IMR-90 (cell line): Measurements from ENCODE around the gene KLHL36. TPM values are rescaled to one million over a fixed set of nuclear protein-coding genes. Genes with fewer than 3 reads are reported as not detected.

Experiments used
- ATAC-seq: fragments of 200-7000 bp; cut with Tn5 transposase; 2 replicates; pipeline ENCODE4 v1.9.1; 2020; ENCODE audit warnings: low read depth, mild to moderate bottlenecking, moderate library complexity
- BruUV-seq: library from RNA; stranded (reverse); fragments of 400-500 nt; replicated peaks from 2 replicates; lab custom pipeline; 2021; lab: Mats Ljungman, UMichigan
- CTCF ChIA-PET: fragments of 300-600 bp; formaldehyde crosslinking; extraction: SDS; loops from one replicate; lab custom pipeline; 2021; ENCODE audit warnings: antibody characterized with exemption; lab: Yijun Ruan, JAX
- POLR2A ChIA-PET: fragments of 300-600 bp; sonication (Branson Sonifier 250); formaldehyde crosslinking; loops from one replicate; lab custom pipeline; 2022; ENCODE audit warnings: antibody characterized with exemption; ENCODE audit not compliant: unreplicated experiment; lab: Charles Lee
- DNase-seq: peaks from one replicate; pipeline ENCODE4 v3.0.0; 2013
- H2AFZ ChIP-seq: replicated peaks from 2 replicates; pipeline ENCODE3; 2013; ENCODE audit warnings: low read length, mild to moderate bottlenecking; ENCODE audit not compliant: poor library complexity
- H2AK5ac ChIP-seq: 2 replicates; pipeline ENCODE4 v1.6.1; 2013; ENCODE audit warnings: low read depth, low read length, inconsistent platforms
- H2AK9ac ChIP-seq: replicated peaks from 2 replicates; pipeline ENCODE3; 2013; ENCODE audit warnings: mild to moderate bottlenecking, low read depth, low read length, moderate library complexity; ENCODE audit not compliant: poor library complexity
- H2BK120ac ChIP-seq: 2 replicates; pipeline ENCODE4 v1.6.1; 2013; ENCODE audit warnings: low read depth, low read length, inconsistent platforms
- H2BK15ac ChIP-seq: 3 replicates; pipeline ENCODE4 v1.6.1; 2013; ENCODE audit warnings: low read depth, low read length, inconsistent platforms
- H2BK20ac ChIP-seq: 2 replicates; pipeline ENCODE4 v1.6.1; 2013; ENCODE audit warnings: low read depth, mild to moderate bottlenecking, inconsistent platforms, low read length, moderate library complexity
- H2BK5ac ChIP-seq: 2 replicates; pipeline ENCODE4 v1.6.1; 2013; ENCODE audit warnings: mild to moderate bottlenecking, low read depth, low read length, inconsistent platforms; ENCODE audit not compliant: poor library complexity, severe bottlenecking
- H3K14ac ChIP-seq: replicated peaks from 2 replicates; pipeline ENCODE4 v1.6.1; 2013; ENCODE audit warnings: low read depth, low read length, inconsistent platforms
- H3K18ac ChIP-seq: 2 replicates; pipeline ENCODE4 v1.6.1; 2013; ENCODE audit warnings: low read depth, low read length, control low read depth
- H3K23ac ChIP-seq: 2 replicates; pipeline ENCODE4 v1.6.1; 2013; ENCODE audit warnings: low read depth, low read length, inconsistent platforms
- H3K27ac ChIP-seq: 2 replicates; pipeline ENCODE4 v1.5.1; 2013; ENCODE audit warnings: mild to moderate bottlenecking, control low read depth, low read length; ENCODE audit not compliant: insufficient read depth
- H3K27me3 ChIP-seq: 2 replicates; pipeline ENCODE4 v1.6.1; 2013; ENCODE audit warnings: low read length; ENCODE audit not compliant: control insufficient read depth, insufficient read depth
- H3K36me3 ChIP-seq: 2 replicates; pipeline ENCODE4 v1.6.1; 2013; ENCODE audit warnings: low read length, mixed read lengths; ENCODE audit not compliant: control insufficient read depth, insufficient read depth
- H3K4ac ChIP-seq: 2 replicates; pipeline ENCODE4 v1.6.1; 2013; ENCODE audit warnings: low read depth, low read length, inconsistent platforms
- H3K4me1 ChIP-seq: 2 replicates; pipeline ENCODE4 v1.6.1; 2013; ENCODE audit warnings: low read length, mixed read lengths; ENCODE audit not compliant: control insufficient read depth, insufficient read depth
- H3K4me2 ChIP-seq: 2 replicates; pipeline ENCODE4 v1.6.1; 2013; ENCODE audit warnings: low read depth, mild to moderate bottlenecking, control low read depth, low read length, moderate library complexity
- H3K4me3 ChIP-seq: 2 replicates; pipeline ENCODE4 v1.5.1; 2013; ENCODE audit warnings: low read depth, mild to moderate bottlenecking, control low read depth, low read length, moderate library complexity; ENCODE audit not compliant: insufficient read depth
- H3K56ac ChIP-seq: 2 replicates; pipeline ENCODE4 v1.6.1; 2013; ENCODE audit warnings: low read length, inconsistent platforms; ENCODE audit not compliant: insufficient read depth; ENCODE audit errors: extremely low read depth
- H3K79me1 ChIP-seq, 2 experiments: 2 replicates each; pipeline ENCODE4 v1.6.1; 2013; ENCODE audit warnings: low read length in 2 of 2, inconsistent platforms in 1 of 2, low read depth in 1 of 2
- H3K9ac ChIP-seq: 2 replicates; pipeline ENCODE4 v1.6.1; 2013; ENCODE audit warnings: low read depth, low read length, control low read depth
- H3K9me1 ChIP-seq: 2 replicates; pipeline ENCODE4 v1.6.1; 2013; ENCODE audit warnings: low read length, inconsistent platforms; ENCODE audit not compliant: insufficient read depth
- H3K9me3 ChIP-seq: 2 replicates; pipeline ENCODE4 v1.6.1; 2013; ENCODE audit warnings: low read length; ENCODE audit not compliant: control insufficient read depth, insufficient read depth
- H4K20me1 ChIP-seq: 2 replicates; pipeline ENCODE4 v1.6.1; 2013; ENCODE audit warnings: low read length, inconsistent platforms; ENCODE audit not compliant: insufficient read depth
- H4K5ac ChIP-seq: 2 replicates; pipeline ENCODE4 v1.6.1; 2013; ENCODE audit warnings: mild to moderate bottlenecking, low read depth, low read length, control low read depth
- H4K8ac ChIP-seq, 2 experiments: 2 replicates each; pipeline ENCODE4 v1.6.1; 2013; ENCODE audit warnings: low read depth in 2 of 2, low read length in 2 of 2, control low read depth in 1 of 2, inconsistent platforms in 1 of 2
- H4K91ac ChIP-seq: 2 replicates; pipeline ENCODE4 v1.6.1; 2013; ENCODE audit warnings: low read depth, low read length, inconsistent platforms; ENCODE audit not compliant: insufficient read depth
- BHLHE40 ChIP-seq: fragments of 150-350 bp; IDR thresholded peaks from 2 replicates; pipeline ENCODE4 v1.6.1; 2016; ENCODE audit warnings: mild to moderate bottlenecking, low read depth, low read length
- CEBPB ChIP-seq: IDR thresholded peaks from 2 replicates; pipeline ENCODE4 v1.6.1; 2012; ENCODE audit warnings: low read depth, low read length, improper control_type of control experiment
- CHD1 ChIP-seq: IDR thresholded peaks from 2 replicates; pipeline ENCODE4 v1.6.1; 2012; ENCODE audit warnings: low read depth, low read length, improper control_type of control experiment
- FOS ChIP-seq: fragments of 150-350 bp; IDR thresholded peaks from 2 replicates; pipeline ENCODE4 v1.6.1; 2016; ENCODE audit warnings: low read depth, low read length
- MAFK ChIP-seq: IDR thresholded peaks from 2 replicates; pipeline ENCODE4 v1.6.1; 2012; ENCODE audit warnings: low read depth, low read length, improper control_type of control experiment
- MAZ ChIP-seq: IDR thresholded peaks from 2 replicates; pipeline ENCODE4 v1.6.1; 2012; ENCODE audit warnings: low read depth, mild to moderate bottlenecking, low read length, improper control_type of control experiment, moderate library complexity, borderline replicate concordance
- MXI1 ChIP-seq: IDR thresholded peaks from 2 replicates; pipeline ENCODE4 v1.6.1; 2012; ENCODE audit warnings: low read depth, mild to moderate bottlenecking, low read length, moderate library complexity, borderline replicate concordance
- NFE2L2 ChIP-seq: fragments of 150-350 bp; IDR thresholded peaks from 2 replicates; pipeline ENCODE4 v1.6.1; 2016; ENCODE audit warnings: low read depth, mild to moderate bottlenecking, low read length
- POLR2A ChIP-seq: IDR thresholded peaks from 2 replicates; pipeline ENCODE4 v1.6.1; 2012; ENCODE audit warnings: mild to moderate bottlenecking, low read depth, low read length
- RAD21 ChIP-seq: IDR thresholded peaks from 2 replicates; pipeline ENCODE4 v1.6.1; 2012; ENCODE audit warnings: low read length, improper control_type of control experiment
- RCOR1 ChIP-seq: IDR thresholded peaks from 2 replicates; pipeline ENCODE4 v1.6.1; 2012; ENCODE audit warnings: mild to moderate bottlenecking, low read length, improper control_type of control experiment; ENCODE audit not compliant: insufficient replicate concordance
- RFX5 ChIP-seq: IDR thresholded peaks from 2 replicates; pipeline ENCODE4 v1.8.0; 2012; ENCODE audit warnings: low read depth, mild to moderate bottlenecking, low read length, moderate library complexity
- SMC3 ChIP-seq: fragments of 150-350 bp; IDR thresholded peaks from 2 replicates; pipeline ENCODE4 v1.6.1; 2016; ENCODE audit warnings: low read depth, mild to moderate bottlenecking, antibody characterized with exemption, low read length, moderate library complexity
- USF2 ChIP-seq: fragments of 150-350 bp; IDR thresholded peaks from 2 replicates; pipeline ENCODE4 v1.6.1; 2017; ENCODE audit warnings: mild to moderate bottlenecking, antibody characterized with exemption, low read length, low read depth
- WGBS, 2 experiments: methylation state at CpG; one replicate each; pipeline versions ENCODE4 v1.1.5 to v1.1.7; 2013; ENCODE audit warnings: missing lambda C conversion rate in 2 of 2; ENCODE audit not compliant: insufficient read length in 1 of 2; ENCODE audit errors: extremely low coverage in 2 of 2; 5-methylcytosine and 5-hydroxymethylcytosine counted together
- dilution Hi-C: fragments of 300-500 bp; cut with HindIII; formaldehyde crosslinking; loops from one replicate; pipeline ENCODE4 v1.14.3; 2018; ENCODE audit warnings: low sequenced_read_pairs; ENCODE audit not compliant: unreplicated experiment
- in situ Hi-C: fragments of 300-500 bp; cut with MboI; formaldehyde crosslinking; loops from 3 replicates; pipeline ENCODE4 v1.14.3; 2019; ENCODE audit warnings: low sequenced_read_pairs, inconsistent platforms, mixed read lengths
- intact Hi-C: fragments of 100-400 bp; cut with micrococcal nuclease; formaldehyde crosslinking; loops from 2 replicates; pipeline ENCODE4 v1.10.0; 2022
- polyA plus RNA-seq, 3 experiments: library from polyadenylated mRNA; depleted of rRNA; stranded (reverse); fragments of >200 nt; gene quantifications; 2 replicates each; pipeline ENCODE4 v1.2.3, GENCODE V29; 2012; ENCODE audit warnings: low replicate concordance in 1 of 3
- total RNA-seq: library from RNA; depleted of rRNA; stranded (reverse); fragments of >200 nt; gene quantifications from 2 replicates; pipeline ENCODE4 v1.2.3, GENCODE V29; 2012
- TF ChIP-seq, protein P1 (sequence below): conservative IDR thresholded peaks from 2 replicates; pipeline ENCODE4 v1.5.1; 2012; ENCODE audit warnings: mild to moderate bottlenecking, low read depth, low read length, improper control_type of control experiment
- TF ChIP-seq, protein P2 (sequence below): fragments of 150-350 bp; IDR thresholded peaks from 2 replicates; pipeline ENCODE4 v1.6.1; 2016; ENCODE audit warnings: low read depth, mild to moderate bottlenecking, low read length, moderate library complexity, borderline replicate concordance

Gene KLHL36
- total and polyA plus RNA-seq, 2 of the 4 experiments (the other 2 are of a cell fraction): 45.9 to 46.3 TPM

- WGBS, 2 experiments: 100% methylated on average over 1 of the region's 7 CpGs; no CpG with 5 or more reads in 1 of the 2 experiments
- Histone ChIP-seq H3K18ac (no peak overlapping the region), H3K36me3 (peaks cover 46% of the 10 kb centered on the region), H2AK9ac (no peak overlapping the region), H4K8ac (no peak overlapping the region), H3K79me1 (peaks cover 15 to 36% of the 10 kb centered on the region in 2 experiments), H3K23ac (no peak overlapping the region), H2BK15ac (no peak overlapping the region), H2AFZ (no peak overlapping the region), H3K27ac (no peak overlapping the region), H3K9me1 (peaks cover 11% of the 10 kb centered on the region), H3K14ac (no peak overlapping the region), H3K9ac (no peak overlapping the region), H3K56ac (no peak overlapping the region), H3K27me3 (no peaks in the 10 kb centered on the region), H3K4ac (no peak overlapping the region), H2BK5ac (no peak overlapping the region), H4K91ac (no peak overlapping the region), H3K4me2 (no peak overlapping the region), H3K4me3 (no peak overlapping the region), H3K4me1 (peaks cover 4% of the 10 kb centered on the region), H3K9me3 (no peaks in the 10 kb centered on the region), H2BK20ac (no peak overlapping the region), H4K5ac (no peak overlapping the region), H2BK120ac (no peak overlapping the region), H4K20me1 (peaks cover 20% of the 10 kb centered on the region), H2AK5ac (no peak overlapping the region)
- DNase-seq (no peak), ATAC-seq (no peak)
- ChIA-PET POLR2A (no interaction called here), CTCF (no interaction called here)
- no TSS peak for BruUV-seq
- in situ Hi-C loops (no loop called here), dilution Hi-C loops (no loop called here), intact Hi-C loops (no loop called here)
- TF ChIP-seq, protein P1, sequence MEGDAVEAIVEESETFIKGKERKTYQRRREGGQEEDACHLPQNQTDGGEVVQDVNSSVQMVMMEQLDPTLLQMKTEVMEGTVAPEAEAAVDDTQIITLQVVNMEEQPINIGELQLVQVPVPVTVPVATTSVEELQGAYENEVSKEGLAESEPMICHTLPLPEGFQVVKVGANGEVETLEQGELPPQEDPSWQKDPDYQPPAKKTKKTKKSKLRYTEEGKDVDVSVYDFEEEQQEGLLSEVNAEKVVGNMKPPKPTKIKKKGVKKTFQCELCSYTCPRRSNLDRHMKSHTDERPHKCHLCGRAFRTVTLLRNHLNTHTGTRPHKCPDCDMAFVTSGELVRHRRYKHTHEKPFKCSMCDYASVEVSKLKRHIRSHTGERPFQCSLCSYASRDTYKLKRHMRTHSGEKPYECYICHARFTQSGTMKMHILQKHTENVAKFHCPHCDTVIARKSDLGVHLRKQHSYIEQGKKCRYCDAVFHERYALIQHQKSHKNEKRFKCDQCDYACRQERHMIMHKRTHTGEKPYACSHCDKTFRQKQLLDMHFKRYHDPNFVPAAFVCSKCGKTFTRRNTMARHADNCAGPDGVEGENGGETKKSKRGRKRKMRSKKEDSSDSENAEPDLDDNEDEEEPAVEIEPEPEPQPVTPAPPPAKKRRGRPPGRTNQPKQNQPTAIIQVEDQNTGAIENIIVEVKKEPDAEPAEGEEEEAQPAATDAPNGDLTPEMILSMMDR: no peak
- TF ChIP-seq USF2 (no peak), SMC3 (no peak), CEBPB (no peak), POLR2A (no peak), RAD21 (no peak), BHLHE40 (no peak), CHD1 (no peak), FOS (no peak), RFX5 (no peak), MAFK (no peak), NFE2L2 (no peak), RCOR1 (no peak), MXI1 (no peak), MAZ (no peak)
- TF ChIP-seq, protein P2, sequence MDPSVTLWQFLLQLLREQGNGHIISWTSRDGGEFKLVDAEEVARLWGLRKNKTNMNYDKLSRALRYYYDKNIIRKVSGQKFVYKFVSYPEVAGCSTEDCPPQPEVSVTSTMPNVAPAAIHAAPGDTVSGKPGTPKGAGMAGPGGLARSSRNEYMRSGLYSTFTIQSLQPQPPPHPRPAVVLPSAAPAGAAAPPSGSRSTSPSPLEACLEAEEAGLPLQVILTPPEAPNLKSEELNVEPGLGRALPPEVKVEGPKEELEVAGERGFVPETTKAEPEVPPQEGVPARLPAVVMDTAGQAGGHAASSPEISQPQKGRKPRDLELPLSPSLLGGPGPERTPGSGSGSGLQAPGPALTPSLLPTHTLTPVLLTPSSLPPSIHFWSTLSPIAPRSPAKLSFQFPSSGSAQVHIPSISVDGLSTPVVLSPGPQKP: no peak
Measured at GRCh38 chr16:84665843-84666242, 17.5 kb downstream of the KLHL36 start.
